Measurements from ENCODE around the gene ZIC5.

DNA sequence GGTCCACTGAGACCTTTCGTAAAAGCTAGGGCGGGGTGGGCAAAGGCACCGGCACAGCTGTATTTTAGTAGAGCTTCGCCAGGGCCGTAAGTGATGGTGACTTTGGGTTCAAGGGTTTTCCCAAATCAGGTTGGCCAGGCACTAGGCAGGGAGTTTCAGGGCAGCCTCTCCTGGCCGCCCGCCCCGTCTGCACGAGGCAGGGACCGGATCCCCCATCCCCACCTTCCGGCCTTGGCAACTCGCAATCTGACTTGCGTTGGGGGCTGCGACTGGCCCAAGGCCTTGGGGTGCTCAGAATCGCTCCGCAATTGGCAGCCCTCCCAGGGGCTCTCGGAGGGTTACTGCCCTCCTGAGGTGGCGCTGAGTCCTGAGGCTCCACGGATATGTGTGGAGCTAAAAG, 4.1 kb upstream of the ZIC5 start:
- TF ChIP-seq POLR2A (IDR thresholded peaks at IDR 0.05) (no peak), POLR2AphosphoS5 (IDR thresholded peaks at IDR 0.05) (no peak)
- TF ChIP-seq, protein P1, sequence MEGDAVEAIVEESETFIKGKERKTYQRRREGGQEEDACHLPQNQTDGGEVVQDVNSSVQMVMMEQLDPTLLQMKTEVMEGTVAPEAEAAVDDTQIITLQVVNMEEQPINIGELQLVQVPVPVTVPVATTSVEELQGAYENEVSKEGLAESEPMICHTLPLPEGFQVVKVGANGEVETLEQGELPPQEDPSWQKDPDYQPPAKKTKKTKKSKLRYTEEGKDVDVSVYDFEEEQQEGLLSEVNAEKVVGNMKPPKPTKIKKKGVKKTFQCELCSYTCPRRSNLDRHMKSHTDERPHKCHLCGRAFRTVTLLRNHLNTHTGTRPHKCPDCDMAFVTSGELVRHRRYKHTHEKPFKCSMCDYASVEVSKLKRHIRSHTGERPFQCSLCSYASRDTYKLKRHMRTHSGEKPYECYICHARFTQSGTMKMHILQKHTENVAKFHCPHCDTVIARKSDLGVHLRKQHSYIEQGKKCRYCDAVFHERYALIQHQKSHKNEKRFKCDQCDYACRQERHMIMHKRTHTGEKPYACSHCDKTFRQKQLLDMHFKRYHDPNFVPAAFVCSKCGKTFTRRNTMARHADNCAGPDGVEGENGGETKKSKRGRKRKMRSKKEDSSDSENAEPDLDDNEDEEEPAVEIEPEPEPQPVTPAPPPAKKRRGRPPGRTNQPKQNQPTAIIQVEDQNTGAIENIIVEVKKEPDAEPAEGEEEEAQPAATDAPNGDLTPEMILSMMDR (IDR thresholded peaks at IDR 0.05): no peak

Data from prostate gland (tissue), 2 donors.